Measurements from ENCODE around the gene ANTXRL. TPM values are rescaled to one million over a fixed set of nuclear protein-coding genes. Genes with fewer than 3 reads are reported as not detected.

ANTXRL gene
- total and polyA plus RNA-seq, 2 experiments from 2014 or later = not detected

GRCh38 chr10:46294641-46295220, 7.9 kb downstream of the ANTXRL start:
- H3K36me3 ChIP-seq (ENCODE audit: insufficient read depth) = no peaks in the 10 kb centered on the region
- Mint-ChIP-seq H3K27ac (no peak overlapping the region), H3K27me3 (ENCODE audit: insufficient read depth, low read depth, poor library complexity) (peaks cover 12% of the 10 kb centered on the region), H3K4me1 (peaks cover 24% of the 10 kb centered on the region), H3K9me3 (no peaks in the 10 kb centered on the region; the same call in 2 of the 3 replicates), H3K4me3 (no peak overlapping the region), H3K36me3 (ENCODE audit: low read depth) (no peaks in the 10 kb centered on the region)
- no peak overlapping the region for H3K27ac ChIP-seq (ENCODE audit: low read depth)
- ATAC-seq = no peak
- H3K4me1 ChIP-seq (ENCODE audit: insufficient read depth) = no peaks in the 10 kb centered on the region
- H3K79me2 ChIP-seq (replicated peaks; ENCODE audit: insufficient read depth) = no peaks in the 10 kb centered on the region
- H3K27me3 ChIP-seq (ENCODE audit: insufficient read depth) = no peaks in the 10 kb centered on the region
- H2AFZ ChIP-seq = no peak overlapping the region; the same call in 1 of the 2 replicates
- H4K20me1 ChIP-seq (replicated peaks; ENCODE audit: insufficient read depth) = no peaks in the 10 kb centered on the region
- H3F3A ChIP-seq (replicated peaks; ENCODE audit: low read depth) = no peaks in the 10 kb centered on the region
- no peak overlapping the region for H3K4me2 ChIP-seq
- H3K9me2 ChIP-seq (ENCODE audit: insufficient read depth) = no peaks in the 10 kb centered on the region; the same call in 1 of the 2 replicates
- TF ChIP-seq, protein P1, sequence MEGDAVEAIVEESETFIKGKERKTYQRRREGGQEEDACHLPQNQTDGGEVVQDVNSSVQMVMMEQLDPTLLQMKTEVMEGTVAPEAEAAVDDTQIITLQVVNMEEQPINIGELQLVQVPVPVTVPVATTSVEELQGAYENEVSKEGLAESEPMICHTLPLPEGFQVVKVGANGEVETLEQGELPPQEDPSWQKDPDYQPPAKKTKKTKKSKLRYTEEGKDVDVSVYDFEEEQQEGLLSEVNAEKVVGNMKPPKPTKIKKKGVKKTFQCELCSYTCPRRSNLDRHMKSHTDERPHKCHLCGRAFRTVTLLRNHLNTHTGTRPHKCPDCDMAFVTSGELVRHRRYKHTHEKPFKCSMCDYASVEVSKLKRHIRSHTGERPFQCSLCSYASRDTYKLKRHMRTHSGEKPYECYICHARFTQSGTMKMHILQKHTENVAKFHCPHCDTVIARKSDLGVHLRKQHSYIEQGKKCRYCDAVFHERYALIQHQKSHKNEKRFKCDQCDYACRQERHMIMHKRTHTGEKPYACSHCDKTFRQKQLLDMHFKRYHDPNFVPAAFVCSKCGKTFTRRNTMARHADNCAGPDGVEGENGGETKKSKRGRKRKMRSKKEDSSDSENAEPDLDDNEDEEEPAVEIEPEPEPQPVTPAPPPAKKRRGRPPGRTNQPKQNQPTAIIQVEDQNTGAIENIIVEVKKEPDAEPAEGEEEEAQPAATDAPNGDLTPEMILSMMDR (conservative IDR thresholded peaks at IDR 0.05; ENCODE audit: low read depth in 2 of 2) = no peak
- TF ChIP-seq EZH2 (IDR thresholded peaks at IDR 0.05; ENCODE audit: low read depth, unreplicated experiment) = no peak
- no peak for TF ChIP-seq NANOG (IDR thresholded peaks at IDR 0.05; ENCODE audit: borderline replicate concordance)
- TF ChIP-seq STAT1 (IDR thresholded peaks at IDR 0.05; ENCODE audit: unreplicated experiment) = no peak
- TF ChIP-seq JUNB (IDR thresholded peaks at IDR 0.05; ENCODE audit: unreplicated experiment) = no peak
- TF ChIP-seq, protein P2, sequence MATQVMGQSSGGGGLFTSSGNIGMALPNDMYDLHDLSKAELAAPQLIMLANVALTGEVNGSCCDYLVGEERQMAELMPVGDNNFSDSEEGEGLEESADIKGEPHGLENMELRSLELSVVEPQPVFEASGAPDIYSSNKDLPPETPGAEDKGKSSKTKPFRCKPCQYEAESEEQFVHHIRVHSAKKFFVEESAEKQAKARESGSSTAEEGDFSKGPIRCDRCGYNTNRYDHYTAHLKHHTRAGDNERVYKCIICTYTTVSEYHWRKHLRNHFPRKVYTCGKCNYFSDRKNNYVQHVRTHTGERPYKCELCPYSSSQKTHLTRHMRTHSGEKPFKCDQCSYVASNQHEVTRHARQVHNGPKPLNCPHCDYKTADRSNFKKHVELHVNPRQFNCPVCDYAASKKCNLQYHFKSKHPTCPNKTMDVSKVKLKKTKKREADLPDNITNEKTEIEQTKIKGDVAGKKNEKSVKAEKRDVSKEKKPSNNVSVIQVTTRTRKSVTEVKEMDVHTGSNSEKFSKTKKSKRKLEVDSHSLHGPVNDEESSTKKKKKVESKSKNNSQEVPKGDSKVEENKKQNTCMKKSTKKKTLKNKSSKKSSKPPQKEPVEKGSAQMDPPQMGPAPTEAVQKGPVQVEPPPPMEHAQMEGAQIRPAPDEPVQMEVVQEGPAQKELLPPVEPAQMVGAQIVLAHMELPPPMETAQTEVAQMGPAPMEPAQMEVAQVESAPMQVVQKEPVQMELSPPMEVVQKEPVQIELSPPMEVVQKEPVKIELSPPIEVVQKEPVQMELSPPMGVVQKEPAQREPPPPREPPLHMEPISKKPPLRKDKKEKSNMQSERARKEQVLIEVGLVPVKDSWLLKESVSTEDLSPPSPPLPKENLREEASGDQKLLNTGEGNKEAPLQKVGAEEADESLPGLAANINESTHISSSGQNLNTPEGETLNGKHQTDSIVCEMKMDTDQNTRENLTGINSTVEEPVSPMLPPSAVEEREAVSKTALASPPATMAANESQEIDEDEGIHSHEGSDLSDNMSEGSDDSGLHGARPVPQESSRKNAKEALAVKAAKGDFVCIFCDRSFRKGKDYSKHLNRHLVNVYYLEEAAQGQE (IDR thresholded peaks at IDR 0.05; ENCODE audit: unreplicated experiment) = no peak
- TF ChIP-seq, protein P3, sequence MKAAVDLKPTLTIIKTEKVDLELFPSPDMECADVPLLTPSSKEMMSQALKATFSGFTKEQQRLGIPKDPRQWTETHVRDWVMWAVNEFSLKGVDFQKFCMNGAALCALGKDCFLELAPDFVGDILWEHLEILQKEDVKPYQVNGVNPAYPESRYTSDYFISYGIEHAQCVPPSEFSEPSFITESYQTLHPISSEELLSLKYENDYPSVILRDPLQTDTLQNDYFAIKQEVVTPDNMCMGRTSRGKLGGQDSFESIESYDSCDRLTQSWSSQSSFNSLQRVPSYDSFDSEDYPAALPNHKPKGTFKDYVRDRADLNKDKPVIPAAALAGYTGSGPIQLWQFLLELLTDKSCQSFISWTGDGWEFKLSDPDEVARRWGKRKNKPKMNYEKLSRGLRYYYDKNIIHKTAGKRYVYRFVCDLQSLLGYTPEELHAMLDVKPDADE (IDR thresholded peaks at IDR 0.05) = no peak
- TF ChIP-seq EZH2phosphoT487 (IDR thresholded peaks at IDR 0.05; ENCODE audit: unreplicated experiment) = no peak
- TF ChIP-seq CREB1 (CRISPR knock-in tag; IDR thresholded peaks at IDR 0.05; ENCODE audit: low read depth) = no peak
- TF ChIP-seq POLR2AphosphoS5 (IDR thresholded peaks at IDR 0.05; ENCODE audit: low read depth) = no peak
- TF ChIP-seq ZNF331 (CRISPR knock-in tag; IDR thresholded peaks at IDR 0.05; ENCODE audit: low read depth) = no peak
- no peak for TF ChIP-seq ZNF114 (CRISPR knock-in tag; IDR thresholded peaks at IDR 0.05)
- TF ChIP-seq, protein P4, sequence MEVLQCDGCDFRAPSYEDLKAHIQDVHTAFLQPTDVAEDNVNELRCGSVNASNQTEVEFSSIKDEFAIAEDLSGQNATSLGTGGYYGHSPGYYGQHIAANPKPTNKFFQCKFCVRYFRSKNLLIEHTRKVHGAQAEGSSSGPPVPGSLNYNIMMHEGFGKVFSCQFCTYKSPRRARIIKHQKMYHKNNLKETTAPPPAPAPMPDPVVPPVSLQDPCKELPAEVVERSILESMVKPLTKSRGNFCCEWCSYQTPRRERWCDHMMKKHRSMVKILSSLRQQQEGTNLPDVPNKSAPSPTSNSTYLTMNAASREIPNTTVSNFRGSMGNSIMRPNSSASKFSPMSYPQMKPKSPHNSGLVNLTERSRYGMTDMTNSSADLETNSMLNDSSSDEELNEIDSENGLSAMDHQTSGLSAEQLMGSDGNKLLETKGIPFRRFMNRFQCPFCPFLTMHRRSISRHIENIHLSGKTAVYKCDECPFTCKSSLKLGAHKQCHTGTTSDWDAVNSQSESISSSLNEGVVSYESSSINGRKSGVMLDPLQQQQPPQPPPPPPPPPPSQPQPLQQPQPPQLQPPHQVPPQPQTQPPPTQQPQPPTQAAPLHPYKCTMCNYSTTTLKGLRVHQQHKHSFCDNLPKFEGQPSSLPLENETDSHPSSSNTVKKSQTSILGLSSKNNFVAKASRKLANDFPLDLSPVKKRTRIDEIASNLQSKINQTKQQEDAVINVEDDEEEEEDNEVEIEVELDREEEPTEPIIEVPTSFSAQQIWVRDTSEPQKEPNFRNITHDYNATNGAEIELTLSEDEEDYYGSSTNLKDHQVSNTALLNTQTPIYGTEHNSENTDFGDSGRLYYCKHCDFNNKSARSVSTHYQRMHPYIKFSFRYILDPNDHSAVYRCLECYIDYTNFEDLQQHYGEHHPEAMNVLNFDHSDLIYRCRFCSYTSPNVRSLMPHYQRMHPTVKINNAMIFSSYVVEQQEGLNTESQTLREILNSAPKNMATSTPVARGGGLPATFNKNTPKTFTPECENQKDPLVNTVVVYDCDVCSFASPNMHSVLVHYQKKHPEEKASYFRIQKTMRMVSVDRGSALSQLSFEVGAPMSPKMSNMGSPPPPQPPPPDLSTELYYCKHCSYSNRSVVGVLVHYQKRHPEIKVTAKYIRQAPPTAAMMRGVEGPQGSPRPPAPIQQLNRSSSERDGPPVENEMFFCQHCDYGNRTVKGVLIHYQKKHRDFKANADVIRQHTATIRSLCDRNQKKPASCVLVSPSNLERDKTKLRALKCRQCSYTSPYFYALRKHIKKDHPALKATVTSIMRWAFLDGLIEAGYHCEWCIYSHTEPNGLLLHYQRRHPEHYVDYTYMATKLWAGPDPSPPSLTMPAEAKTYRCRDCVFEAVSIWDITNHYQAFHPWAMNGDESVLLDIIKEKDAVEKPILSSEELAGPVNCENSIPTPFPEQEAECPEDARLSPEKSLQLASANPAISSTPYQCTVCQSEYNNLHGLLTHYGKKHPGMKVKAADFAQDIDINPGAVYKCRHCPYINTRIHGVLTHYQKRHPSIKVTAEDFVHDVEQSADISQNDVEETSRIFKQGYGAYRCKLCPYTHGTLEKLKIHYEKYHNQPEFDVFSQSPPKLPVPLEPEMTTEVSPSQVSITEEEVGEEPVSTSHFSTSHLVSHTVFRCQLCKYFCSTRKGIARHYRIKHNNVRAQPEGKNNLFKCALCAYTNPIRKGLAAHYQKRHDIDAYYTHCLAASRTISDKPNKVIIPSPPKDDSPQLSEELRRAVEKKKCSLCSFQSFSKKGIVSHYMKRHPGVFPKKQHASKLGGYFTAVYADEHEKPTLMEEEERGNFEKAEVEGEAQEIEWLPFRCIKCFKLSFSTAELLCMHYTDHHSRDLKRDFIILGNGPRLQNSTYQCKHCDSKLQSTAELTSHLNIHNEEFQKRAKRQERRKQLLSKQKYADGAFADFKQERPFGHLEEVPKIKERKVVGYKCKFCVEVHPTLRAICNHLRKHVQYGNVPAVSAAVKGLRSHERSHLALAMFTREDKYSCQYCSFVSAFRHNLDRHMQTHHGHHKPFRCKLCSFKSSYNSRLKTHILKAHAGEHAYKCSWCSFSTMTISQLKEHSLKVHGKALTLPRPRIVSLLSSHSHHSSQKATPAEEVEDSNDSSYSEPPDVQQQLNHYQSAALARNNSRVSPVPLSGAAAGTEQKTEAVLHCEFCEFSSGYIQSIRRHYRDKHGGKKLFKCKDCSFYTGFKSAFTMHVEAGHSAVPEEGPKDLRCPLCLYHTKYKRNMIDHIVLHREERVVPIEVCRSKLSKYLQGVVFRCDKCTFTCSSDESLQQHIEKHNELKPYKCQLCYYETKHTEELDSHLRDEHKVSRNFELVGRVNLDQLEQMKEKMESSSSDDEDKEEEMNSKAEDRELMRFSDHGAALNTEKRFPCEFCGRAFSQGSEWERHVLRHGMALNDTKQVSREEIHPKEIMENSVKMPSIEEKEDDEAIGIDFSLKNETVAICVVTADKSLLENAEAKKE (CRISPR knock-in tag; IDR thresholded peaks at IDR 0.05) = no peak
- DNase-seq (ENCODE audit: low spot score) = no peak
- H3K4me3 ChIP-seq = no peak overlapping the region

Data from GM23338 (cell line).